Endothelial cell of umbilical vein (primary cell): ENCODE data around the gene IQSEC3. TPM values are rescaled to one million over a fixed set of nuclear protein-coding genes. Genes with fewer than 3 reads are reported as not detected.

ENCODE experiments used
- BruUV-seq: library from RNA; stranded (reverse); fragments of 400-500 nt; replicated peaks from 2 replicates; lab custom pipeline; 2021; lab: Mats Ljungman, UMichigan
- CTCF ChIA-PET: fragments of 300-600, 350-600 bp; sonication (Branson Sonifier 250); formaldehyde crosslinking; loops from one replicate; lab custom pipeline; 2021; ENCODE audit warnings: antibody characterized with exemption, inconsistent platforms; lab: Charles Lee
- POLR2A ChIA-PET: fragments of 300-600, 350-600 bp; sonication (Branson Sonifier 250); formaldehyde crosslinking; loops from one replicate; lab custom pipeline; 2021; ENCODE audit warnings: antibody characterized with exemption, inconsistent platforms; lab: Charles Lee
- DNase-seq: peaks from one replicate; pipeline ENCODE4 v3.0.0-alpha.2; 2011; ENCODE audit warnings: low read depth, low spot score
- FAIRE-seq: peaks from 2 replicates; lab custom pipeline; 2011; peaks lifted over from hg19 to GRCh38; lab: Jason Lieb, UNC
- H2AFZ ChIP-seq: 2 replicates; pipeline ENCODE4 v1.6.0; 2012; ENCODE audit warnings: low read depth, low read length, control low read depth, inconsistent platforms
- H3K27ac ChIP-seq: 2 replicates; pipeline ENCODE4 v1.5.1; 2011; ENCODE audit warnings: low read depth, mild to moderate bottlenecking, control low read depth, low read length, moderate library complexity; ENCODE audit not compliant: insufficient read depth
- H3K27me3 ChIP-seq, 2 experiments: 2 replicates each; pipeline versions ENCODE4 v1.6.0 to v1.6.1; 2011; ENCODE audit warnings: low read length in 2 of 2, mixed read lengths in 1 of 2; ENCODE audit not compliant: control insufficient read depth in 2 of 2, insufficient read depth in 2 of 2
- H3K36me3 ChIP-seq, 2 experiments: 2 replicates in 1 of 2; 3 replicates in 1 of 2; pipeline ENCODE4 v1.5.1; 2011; ENCODE audit warnings: low read length in 2 of 2, mild to moderate bottlenecking in 1 of 2, moderate library complexity in 1 of 2; ENCODE audit not compliant: control insufficient read depth in 2 of 2, insufficient read depth in 2 of 2; ENCODE audit errors: extremely low read depth in 1 of 2
- H3K4me1 ChIP-seq: 3 replicates; pipeline ENCODE4 v1.5.1; 2011; ENCODE audit warnings: mild to moderate bottlenecking, low read length; ENCODE audit not compliant: control insufficient read depth, insufficient read depth; ENCODE audit errors: extremely low read depth
- H3K4me2 ChIP-seq: 2 replicates; pipeline ENCODE4 v1.6.1; 2011; ENCODE audit warnings: low read length, control low read depth, mixed read lengths; ENCODE audit not compliant: insufficient read depth
- H3K4me3 ChIP-seq, 3 experiments: fragments of 200-600 bp in 1 of 3; sonication (generic), shearing (Covaris generic) in 1 of 3; replicated peaks in 1 of 3; 2 replicates each; pipeline ENCODE4 v1.5.1; 2011 to 2016; ENCODE audit warnings: control low read depth in 3 of 3, low read length in 3 of 3, mild to moderate bottlenecking in 2 of 3, inconsistent platforms in 1 of 3, low read depth in 1 of 3, moderate library complexity in 1 of 3; ENCODE audit not compliant: insufficient read depth in 1 of 3
- H3K79me2 ChIP-seq: 2 replicates; pipeline ENCODE4 v1.6.0; 2012; ENCODE audit warnings: low read length, inconsistent platforms; ENCODE audit not compliant: control insufficient read depth, insufficient read depth
- H3K9ac ChIP-seq: replicated peaks from 2 replicates; pipeline ENCODE3; 2011; ENCODE audit warnings: low read length, control low read depth; ENCODE audit not compliant: insufficient read depth; ENCODE audit errors: extremely low read depth
- H3K9me1 ChIP-seq: replicated peaks from 3 replicates; pipeline ENCODE4 v1.6.0; 2011; ENCODE audit warnings: mild to moderate bottlenecking, low read length; ENCODE audit not compliant: control insufficient read depth, insufficient read depth; ENCODE audit errors: extremely low read depth
- H3K9me3 ChIP-seq: replicated peaks from 2 replicates; pipeline ENCODE4 v1.5.1; 2012; ENCODE audit warnings: low read length, inconsistent platforms; ENCODE audit not compliant: control insufficient read depth, insufficient read depth
- H4K20me1 ChIP-seq: replicated peaks from 2 replicates; pipeline ENCODE3; 2011; ENCODE audit warnings: mild to moderate bottlenecking, low read length; ENCODE audit not compliant: control insufficient read depth, insufficient read depth; ENCODE audit errors: extremely low read depth
- CTCF ChIP-seq, 2 donors: IDR thresholded peaks; 1 replicate in 1 of 2; 2 replicates in 1 of 2; pipeline ENCODE4 v1.5.1; 2011; ENCODE audit warnings: low read length in 2 of 2, mild to moderate bottlenecking in 2 of 2, moderate library complexity in 2 of 2, control low read depth in 1 of 2, inconsistent platforms in 1 of 2, low read depth in 1 of 2; ENCODE audit not compliant: insufficient read depth in 1 of 2; ENCODE audit errors: extremely low read depth in 1 of 2
- EZH2 ChIP-seq: IDR thresholded peaks from 2 replicates; pipeline ENCODE4 v1.6.1; 2012; ENCODE audit warnings: borderline replicate concordance, low read depth, mild to moderate bottlenecking, moderate library complexity, low read length, inconsistent platforms; ENCODE audit not compliant: severe bottlenecking
- FOS ChIP-seq: IDR thresholded peaks from 2 replicates; pipeline ENCODE4 v1.6.1; 2011; ENCODE audit warnings: mild to moderate bottlenecking, low read length, moderate library complexity, borderline replicate concordance; ENCODE audit not compliant: insufficient read depth
- GATA2 ChIP-seq: IDR thresholded peaks from 2 replicates; pipeline ENCODE4 v1.7.0; 2011; ENCODE audit warnings: low read depth, mild to moderate bottlenecking, moderate library complexity, mixed read lengths, low read length; ENCODE audit not compliant: insufficient read length, insufficient read depth
- JUN ChIP-seq: IDR thresholded peaks from 2 replicates; pipeline ENCODE4 v1.6.1; 2011; ENCODE audit warnings: borderline replicate concordance, low read depth; ENCODE audit not compliant: insufficient read length, insufficient read depth
- MAX ChIP-seq: IDR thresholded peaks from 2 replicates; pipeline ENCODE4 v1.6.1; 2011; ENCODE audit not compliant: insufficient read depth, insufficient read length
- MYC ChIP-seq: IDR thresholded peaks from one replicate; pipeline ENCODE4 v1.6.1; 2011; ENCODE audit warnings: mild to moderate bottlenecking, low read depth, low read length
- POLR2A ChIP-seq: IDR thresholded peaks from 2 replicates; pipeline ENCODE4 v1.6.1; 2012; ENCODE audit warnings: low read depth, mild to moderate bottlenecking, control low read depth, low read length
- POLR2AphosphoS5 ChIP-seq: IDR thresholded peaks from 2 replicates; pipeline ENCODE4 v1.6.1; 2012; ENCODE audit warnings: low read depth, mild to moderate bottlenecking, control low read depth, low read length, moderate library complexity; ENCODE audit not compliant: insufficient read depth
- dilution Hi-C: fragments of 300-500 bp; cut with MboI; formaldehyde crosslinking; loops from one replicate; pipeline ENCODE4 v1.15.0; 2019; ENCODE audit warnings: low sequenced_read_pairs; ENCODE audit not compliant: extremely low pct_ligation_motif_present
- intact Hi-C: fragments of 100-400 bp; cut with micrococcal nuclease; formaldehyde crosslinking; loops from one replicate; pipeline ENCODE4 v1.10.0; 2022
- polyA plus RNA-seq, 4 experiments: library from polyadenylated mRNA; depleted of rRNA in 3 of 4; stranded (reverse) in 3 of 4; unstranded in 1 of 4; fragments of >200 nt; gene quantifications; 2 replicates each; pipeline versions ENCODE4 v1.2.1 to v1.2.3, GENCODE V29; 2011 to 2012; ENCODE audit warnings: missing spikeins in 1 of 4
- total RNA-seq: library from RNA; stranded (reverse); gene quantifications from 2 replicates; pipeline ENCODE4 v1.2.3, GENCODE V29; 2021

Gene IQSEC3
- total and polyA plus RNA-seq, 2 donors (not counting 3 experiments of a cell fraction or from before 2014, with no cell fraction given): not detected

- no peak for FAIRE-seq
- intact Hi-C loops: no loop called here
These were observed 108.0 kb downstream of the IQSEC3 start for GRCh38 chr12:174596-174995.

More at GRCh38 chr12:174596-174995, 108.0 kb downstream of the IQSEC3 start:
- BruUV-seq: no TSS peak
- H3K4me3 ChIP-seq: no peak overlapping the region
- DNase-seq: no peak
- H2AFZ ChIP-seq: no peak overlapping the region
- POLR2A ChIA-PET: no interaction called here
- H3K9me1 ChIP-seq: no peaks in the 10 kb centered on the region
- H4K20me1 ChIP-seq: no peaks in the 10 kb centered on the region
- dilution Hi-C loops: no loop called here
- no peaks in the 10 kb centered on the region for H3K36me3 ChIP-seq
- H3K4me1 ChIP-seq: no peaks in the 10 kb centered on the region
- H3K9ac ChIP-seq: no peak overlapping the region
- H3K79me2 ChIP-seq: no peaks in the 10 kb centered on the region
- no peak overlapping the region for H3K4me2 ChIP-seq
- H3K9me3 ChIP-seq: no peaks in the 10 kb centered on the region
- CTCF ChIA-PET: no interaction called here
- peaks cover 0 to 2% of the 10 kb centered on the region in 2 experiments for H3K27me3 ChIP-seq
- H3K27ac ChIP-seq: no peak overlapping the region
- no peak for TF ChIP-seq POLR2AphosphoS5
- TF ChIP-seq CTCF (IDR thresholded peaks at IDR 0.05; ENCODE audit: extremely low read depth in 1 of 2, insufficient read depth in 1 of 2, low read depth in 1 of 2, low read length in 2 of 2): no peak
- no peak for TF ChIP-seq JUN
- no peak for TF ChIP-seq EZH2
- TF ChIP-seq POLR2A: no peak
- TF ChIP-seq MYC: no peak
- no peak for TF ChIP-seq FOS
- no peak for TF ChIP-seq GATA2
- no peak for TF ChIP-seq MAX
